Measurements from ENCODE around the gene CPA5.

Gene CPA5

DNA sequence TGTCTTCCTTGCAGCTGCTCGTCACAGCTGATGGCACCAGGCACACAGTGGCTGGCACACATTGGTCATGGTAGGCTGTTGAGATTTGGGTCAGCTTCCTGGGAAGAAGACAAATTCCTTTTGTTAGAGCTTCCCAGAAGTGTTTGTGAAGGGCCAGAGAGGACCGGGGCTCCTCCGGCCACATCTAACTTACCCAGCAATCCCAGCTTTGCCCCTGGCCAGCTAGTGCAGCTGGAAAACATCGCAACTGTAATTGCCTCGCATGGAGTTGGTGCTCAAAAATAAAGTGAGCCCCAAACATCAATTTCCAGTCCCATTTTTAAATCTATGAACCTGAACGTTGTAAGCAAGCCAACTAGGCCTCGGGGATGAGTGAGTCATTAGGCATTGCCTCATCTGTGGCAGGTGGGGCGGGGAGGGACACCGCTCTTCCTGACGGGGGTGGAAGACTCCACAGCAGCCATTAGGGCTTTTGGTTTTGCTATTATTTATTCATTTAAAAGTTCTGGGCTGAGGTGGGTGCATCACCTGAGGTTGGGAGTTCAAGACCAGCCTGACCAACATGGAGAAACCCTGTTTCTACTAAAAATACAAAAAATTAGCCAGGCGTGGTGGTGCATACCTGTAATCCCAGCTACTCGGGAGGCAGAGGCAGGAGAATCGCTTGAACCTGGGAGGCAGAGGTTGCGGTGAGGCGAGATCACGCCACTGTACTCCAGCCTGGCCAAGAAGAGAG, 12.4 kb downstream of the CPA5 start:
- Histone ChIP-seq H3K9me3 (peaks cover 26% of the 10 kb centered on the region), H3K4me2 (no peak overlapping the region), H3K27ac (no peak overlapping the region), H3K4me1 (no peaks in the 10 kb centered on the region), H4K20me1 (no peaks in the 10 kb centered on the region), H3K27me3 (no peaks in the 10 kb centered on the region), H3K4me3 (no peak overlapping the region), H3K9ac (no peak overlapping the region), H3K36me3 (no peaks in the 10 kb centered on the region)
- no peak for TF ChIP-seq Cebpa-rat (IDR thresholded peaks at IDR 0.05)

DNA sequence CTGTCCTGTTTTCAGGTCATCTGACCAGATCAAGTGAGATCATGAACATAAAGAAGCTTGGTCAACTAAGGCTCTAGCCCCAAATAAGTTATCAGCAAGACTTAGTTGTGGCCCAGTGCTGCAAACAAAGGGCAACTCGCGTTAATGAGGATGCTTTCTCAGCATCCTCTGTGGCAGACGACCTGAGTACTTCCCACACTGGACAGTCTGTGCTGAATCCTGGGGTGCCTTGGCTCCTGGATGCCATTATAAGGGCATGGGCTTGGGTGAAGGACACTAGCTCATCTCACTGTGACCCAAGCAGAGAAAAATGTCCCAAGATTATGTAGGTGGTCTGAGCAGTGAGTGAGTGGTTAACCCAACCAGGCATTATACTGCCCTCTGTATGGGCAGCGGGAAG, 13.9 kb downstream of the CPA5 start:
- Histone ChIP-seq H3K9me3 (peaks cover 26% of the 10 kb centered on the region), H3K4me3 (no peak overlapping the region), H3K36me3 (no peaks in the 10 kb centered on the region), H3K27ac (no peak overlapping the region), H3K4me1 (no peaks in the 10 kb centered on the region), H4K20me1 (no peaks in the 10 kb centered on the region), H3K27me3 (no peaks in the 10 kb centered on the region), H3K4me2 (no peak overlapping the region), H3K9ac (no peak overlapping the region)
- TF ChIP-seq Cebpa-rat (IDR thresholded peaks at IDR 0.05), result no peak

DNA sequence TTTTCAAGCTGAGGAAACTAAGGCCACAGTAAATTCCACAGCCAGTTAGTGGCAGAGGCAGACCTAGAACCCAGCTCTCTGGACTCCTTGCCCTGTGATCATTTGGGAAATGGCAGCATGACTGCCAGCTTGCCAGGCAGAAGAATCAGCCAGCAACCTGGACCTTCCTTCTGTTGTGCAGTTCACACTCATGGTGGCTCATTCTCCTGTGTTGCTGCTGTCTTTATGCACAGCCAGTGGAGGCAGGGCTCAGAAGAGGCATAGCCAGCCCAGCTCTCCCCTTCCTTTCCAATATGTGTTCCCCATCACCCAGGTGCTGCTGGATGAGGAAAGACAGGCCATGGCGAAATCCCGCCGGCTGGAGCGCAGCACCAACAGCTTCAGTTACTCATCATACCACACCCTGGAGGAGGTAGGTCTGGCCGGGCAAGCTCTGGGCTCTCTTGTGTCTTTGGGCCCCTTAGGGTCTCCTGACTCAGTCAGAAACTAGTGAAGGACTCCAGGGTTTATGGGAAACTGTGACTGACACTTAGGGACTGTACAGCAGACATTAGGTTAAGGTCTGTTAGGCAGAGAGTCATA, 14.8 kb downstream of the CPA5 start:
- TF ChIP-seq Cebpa-rat (IDR thresholded peaks at IDR 0.05), result no peak
- Histone ChIP-seq H3K9me3 (peaks cover 26% of the 10 kb centered on the region), H3K9ac (no peak overlapping the region), H3K36me3 (no peaks in the 10 kb centered on the region), H4K20me1 (no peaks in the 10 kb centered on the region), H3K27me3 (no peaks in the 10 kb centered on the region), H3K4me3 (no peak overlapping the region), H3K4me2 (no peak overlapping the region), H3K4me1 (no peaks in the 10 kb centered on the region), H3K27ac (no peak overlapping the region)

DNA sequence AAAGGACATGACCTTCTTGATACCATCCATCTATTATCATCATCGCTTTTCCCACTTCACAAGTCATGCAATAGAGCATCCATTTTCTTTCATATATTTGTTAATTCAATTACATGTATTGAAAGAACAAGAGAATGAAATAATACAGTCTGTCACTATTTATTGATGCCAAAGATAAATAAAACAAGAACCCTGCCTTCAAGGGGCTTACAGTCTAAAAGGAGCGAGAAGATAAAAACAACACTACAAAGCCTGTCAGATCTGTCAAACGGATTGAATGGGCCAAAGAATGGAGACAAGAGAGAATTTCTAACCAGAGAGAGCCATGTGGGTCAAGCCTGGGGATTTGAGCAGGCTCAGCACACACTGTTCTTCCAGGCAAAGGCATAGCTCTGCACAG, 15.9 kb downstream of the CPA5 start:
- H3K27me3 ChIP-seq, result no peaks in the 10 kb centered on the region
- peaks cover 26% of the 10 kb centered on the region for H3K9me3 ChIP-seq
- H3K4me2 ChIP-seq, result no peak overlapping the region
- no peaks in the 10 kb centered on the region for H3K36me3 ChIP-seq
- H3K27ac ChIP-seq, result no peak overlapping the region
- TF ChIP-seq Cebpa-rat (IDR thresholded peaks at IDR 0.05), result no peak
- no peaks in the 10 kb centered on the region for H4K20me1 ChIP-seq
- H3K4me3 ChIP-seq, result no peak overlapping the region
- no peak overlapping the region for H3K9ac ChIP-seq
- no peaks in the 10 kb centered on the region for H3K4me1 ChIP-seq

DNA sequence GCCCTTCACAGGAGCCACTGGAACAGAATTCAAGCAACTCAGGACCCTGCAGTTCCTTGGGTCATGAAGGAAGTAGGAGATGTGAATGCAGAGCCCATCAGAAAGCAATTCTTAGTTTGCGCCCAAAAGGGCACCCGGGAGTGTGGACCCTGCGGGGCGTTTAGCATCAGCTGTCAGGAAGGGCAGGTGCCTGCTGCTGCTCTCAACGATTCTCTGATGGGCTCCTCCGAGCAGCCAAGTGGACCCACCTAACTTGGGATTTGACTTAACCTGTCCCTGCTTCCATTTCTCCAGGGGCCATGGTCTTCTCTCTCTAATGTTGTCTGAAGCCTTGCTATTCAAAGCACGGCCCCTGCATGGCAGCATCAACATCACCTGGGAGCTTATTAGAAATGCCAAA, 17.1 kb downstream of the CPA5 start:
- H3K27ac ChIP-seq, result no peak overlapping the region
- H3K9me3 ChIP-seq, result peaks cover 26% of the 10 kb centered on the region
- H3K4me2 ChIP-seq, result no peak overlapping the region
- TF ChIP-seq Cebpa-rat (IDR thresholded peaks at IDR 0.05), result no peak
- no peak overlapping the region for H3K9ac ChIP-seq
- no peaks in the 10 kb centered on the region for H3K36me3 ChIP-seq
- H3K4me1 ChIP-seq, result no peaks in the 10 kb centered on the region
- H4K20me1 ChIP-seq, result no peaks in the 10 kb centered on the region
- no peak overlapping the region for H3K4me3 ChIP-seq
- no peaks in the 10 kb centered on the region for H3K27me3 ChIP-seq

DNA sequence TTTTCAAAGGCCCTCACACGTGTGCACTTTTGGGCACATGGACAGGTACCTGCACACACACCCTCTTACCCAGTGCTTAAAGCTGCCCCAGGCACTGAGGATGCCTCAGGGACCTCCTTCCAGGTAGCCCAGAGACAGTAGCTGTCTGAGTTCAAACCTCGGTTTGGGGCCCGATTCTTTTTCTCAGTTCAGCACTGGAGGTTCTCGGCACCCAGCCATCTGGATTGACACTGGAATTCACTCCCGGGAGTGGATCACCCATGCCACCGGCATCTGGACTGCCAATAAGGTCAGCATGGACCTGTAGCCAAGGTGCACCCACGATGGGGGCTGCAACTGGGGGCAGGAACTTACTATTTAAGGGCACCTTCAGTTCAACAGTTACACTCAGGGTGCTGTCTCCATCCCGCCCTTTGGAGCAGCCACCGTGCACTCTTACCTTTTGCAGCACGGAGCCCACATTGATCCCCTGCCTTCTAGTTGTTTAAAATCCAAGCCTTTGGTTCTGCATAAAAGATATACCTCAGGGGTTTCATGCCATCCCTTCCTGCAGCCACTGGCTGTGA, 17.7 kb downstream of the CPA5 start:
- H3K27ac ChIP-seq, result no peak overlapping the region

DNA sequence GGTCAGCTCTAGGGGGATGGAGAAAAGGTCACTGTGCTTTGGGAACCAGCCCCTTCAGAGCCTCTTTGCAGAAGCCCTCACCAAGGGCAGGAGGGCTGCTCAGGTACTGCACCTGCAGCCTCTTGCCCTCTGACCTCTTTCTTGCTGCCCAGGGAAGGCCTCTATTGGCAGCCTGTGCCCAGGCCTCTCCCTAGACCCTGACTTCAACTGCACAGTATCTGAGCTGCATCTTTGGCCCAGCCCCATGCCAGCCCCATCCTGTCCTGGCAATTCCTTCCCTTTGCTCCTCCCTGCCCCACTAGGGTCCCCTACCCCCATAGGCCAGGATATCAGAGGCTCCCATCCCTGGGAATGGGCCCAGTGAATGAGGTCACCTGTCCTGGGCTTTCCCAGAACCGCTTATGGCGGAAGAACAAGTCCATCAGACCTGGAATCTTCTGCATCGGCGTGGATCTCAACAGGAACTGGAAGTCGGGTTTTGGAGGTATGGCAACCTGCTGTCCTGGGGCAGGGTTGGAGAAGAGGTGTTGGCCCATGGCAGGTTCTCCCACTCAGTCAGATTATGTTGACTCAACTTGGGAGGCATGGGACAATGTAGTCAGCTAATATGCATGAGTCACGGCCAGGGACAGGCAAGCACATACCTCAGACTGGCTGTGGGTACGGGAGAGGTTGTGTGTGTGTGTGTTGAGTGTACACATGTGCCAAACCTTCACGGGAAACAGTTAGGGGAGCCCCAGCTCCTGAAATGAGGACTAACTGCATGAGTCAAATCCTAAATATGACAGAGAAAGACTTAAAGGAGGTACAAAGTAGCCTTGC, 18.6 kb downstream of the CPA5 start:
- Histone ChIP-seq H3K9me3 (peaks cover 26% of the 10 kb centered on the region), H3K4me3 (no peak overlapping the region), H4K20me1 (no peaks in the 10 kb centered on the region), H3K9ac (no peak overlapping the region), H3K4me2 (no peak overlapping the region), H3K4me1 (no peaks in the 10 kb centered on the region), H3K27ac (no peak overlapping the region), H3K36me3 (no peaks in the 10 kb centered on the region), H3K27me3 (no peaks in the 10 kb centered on the region)
- no peak for TF ChIP-seq Cebpa-rat (IDR thresholded peaks at IDR 0.05)

More for the DNA sequence above, 17.7 kb downstream of the CPA5 start:
- Histone ChIP-seq H4K20me1 (no peaks in the 10 kb centered on the region), H3K27me3 (no peaks in the 10 kb centered on the region), H3K4me3 (no peak overlapping the region), H3K9ac (no peak overlapping the region), H3K4me2 (no peak overlapping the region), H3K9me3 (peaks cover 26% of the 10 kb centered on the region), H3K36me3 (no peaks in the 10 kb centered on the region), H3K4me1 (no peaks in the 10 kb centered on the region)
- no peak for TF ChIP-seq Cebpa-rat (IDR thresholded peaks at IDR 0.05)

DNA sequence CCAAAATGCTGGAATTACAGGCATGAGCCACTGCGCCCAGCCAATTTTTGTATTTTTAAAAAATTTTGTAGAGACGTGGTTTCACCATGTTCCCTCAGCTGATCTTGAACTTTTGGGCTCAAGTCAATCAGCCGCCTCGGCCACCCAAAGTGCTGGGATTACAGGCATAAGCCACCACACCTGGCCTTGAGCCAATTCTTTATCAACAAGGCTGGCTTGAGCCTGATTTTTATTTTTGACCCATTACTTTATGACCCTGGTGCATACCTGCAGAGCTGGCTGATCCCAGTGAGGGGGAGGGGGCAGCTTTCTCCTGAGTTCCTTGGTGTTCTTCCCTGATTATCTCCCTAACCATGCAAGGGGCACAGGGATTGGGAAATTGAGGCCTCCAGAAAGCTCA, 19.8 kb downstream of the CPA5 start:
- Histone ChIP-seq H3K9ac (no peak overlapping the region), H3K4me3 (no peak overlapping the region), H3K4me1 (no peaks in the 10 kb centered on the region), H3K27me3 (no peaks in the 10 kb centered on the region), H3K4me2 (no peak overlapping the region), H3K36me3 (no peaks in the 10 kb centered on the region), H4K20me1 (no peaks in the 10 kb centered on the region), H3K9me3 (peaks cover 16% of the 10 kb centered on the region), H3K27ac (no peak overlapping the region)
- no peak for TF ChIP-seq Cebpa-rat (IDR thresholded peaks at IDR 0.05)

DNA sequence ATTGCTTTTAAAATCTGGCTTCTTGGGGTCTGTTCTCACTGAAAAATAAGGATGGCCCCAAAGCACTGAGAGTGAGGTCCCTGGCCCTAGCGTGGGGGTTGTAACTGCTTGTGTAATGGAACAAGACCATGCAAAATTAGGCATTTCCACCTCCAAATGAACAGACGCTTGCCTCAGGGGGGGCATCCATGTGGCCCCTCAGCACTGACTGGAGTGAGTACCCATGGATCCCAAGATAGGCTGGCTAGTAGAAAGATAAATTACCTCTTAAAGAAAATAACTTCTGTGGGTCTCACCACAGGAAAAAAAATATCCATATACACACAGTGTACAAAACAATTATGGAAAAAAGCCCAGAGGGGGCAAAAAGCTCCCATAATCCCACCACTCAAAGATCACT, 20.5 kb downstream of the CPA5 start:
- no peak for TF ChIP-seq Cebpa-rat (IDR thresholded peaks at IDR 0.05)
- no peaks in the 10 kb centered on the region for H3K27me3 ChIP-seq
- no peaks in the 10 kb centered on the region for H3K4me1 ChIP-seq
- H3K36me3 ChIP-seq, result no peaks in the 10 kb centered on the region
- H3K27ac ChIP-seq, result no peak overlapping the region
- H3K9me3 ChIP-seq, result peaks cover 10% of the 10 kb centered on the region
- H3K4me2 ChIP-seq, result no peak overlapping the region
- no peak overlapping the region for H3K4me3 ChIP-seq
- H4K20me1 ChIP-seq, result no peaks in the 10 kb centered on the region
- no peak overlapping the region for H3K9ac ChIP-seq
